KMS-11 (cell line): ENCODE data around the gene HLF.
"Not testable (repeated sequence)": the region's sequence is repeated elsewhere in the genome, so short reads cannot be mapped to it uniquely, and the experiment has no call there.

Experiments
- H2AFZ ChIP-seq: fragments of 200-600 bp; sonication (generic); 2 replicates; pipeline ENCODE4 v1.6.1; 2016; ENCODE audit warnings: antibody characterized with exemption, mixed run types, low read depth
- H3K27ac ChIP-seq: fragments of 200-600 bp; sonication (generic); 2 replicates; pipeline ENCODE4 v1.6.1; 2016; ENCODE audit warnings: mild to moderate bottlenecking, mixed run types
- H3K27me3 ChIP-seq: fragments of 200-600 bp; sonication (generic); 2 replicates; pipeline ENCODE4 v1.6.1; 2017; ENCODE audit warnings: mild to moderate bottlenecking, low read depth, mixed run types, moderate library complexity; ENCODE audit not compliant: insufficient read depth
- H3K36me3 ChIP-seq: fragments of 200-600 bp; sonication (generic); 2 replicates; pipeline ENCODE4 v1.6.1; 2017; ENCODE audit warnings: mild to moderate bottlenecking, mixed run types; ENCODE audit not compliant: insufficient read depth
- H3K4me1 ChIP-seq: fragments of 200-600 bp; sonication (generic); 2 replicates; pipeline ENCODE4 v1.6.1; 2016; ENCODE audit warnings: mild to moderate bottlenecking, low read depth, mixed run types; ENCODE audit not compliant: poor library complexity, severe bottlenecking
- H3K4me2 ChIP-seq: fragments of 200-600 bp; sonication (generic); 2 replicates; pipeline ENCODE4 v1.7.0; 2016; ENCODE audit warnings: mild to moderate bottlenecking, mixed run types
- H3K4me3 ChIP-seq: fragments of 200-600 bp; sonication (generic); IDR thresholded peaks from 2 replicates; pipeline ENCODE4 v1.6.1; 2017; ENCODE audit warnings: low read depth, low read length, mixed read lengths; ENCODE audit not compliant: insufficient read depth
- H3K79me2 ChIP-seq: fragments of 200-600 bp; sonication (generic); 2 replicates; pipeline ENCODE4 v1.6.1; 2016; ENCODE audit warnings: low read depth, mixed run types; ENCODE audit not compliant: insufficient read depth
- H3K9ac ChIP-seq: fragments of 200-600 bp; sonication (generic); 2 replicates; pipeline ENCODE4 v1.6.1; 2016; ENCODE audit warnings: mild to moderate bottlenecking, mixed run types
- H4K20me1 ChIP-seq: fragments of 200-600 bp; sonication (generic); 2 replicates; pipeline ENCODE4 v1.6.1; 2016; ENCODE audit warnings: mild to moderate bottlenecking, mixed run types; ENCODE audit not compliant: insufficient read depth
- CTCF ChIP-seq: fragments of 200-600 bp; sonication (generic); conservative IDR thresholded peaks from 2 replicates; pipeline ENCODE4 v1.6.1; 2017; ENCODE audit warnings: low read depth, mild to moderate bottlenecking, antibody characterized with exemption, low read length, moderate library complexity, mixed read lengths

HLF gene

GRCh38 chr17:55324296-55324978, 59.7 kb downstream of the HLF start:
- Histone ChIP-seq H2AFZ (no peak overlapping the region), H3K4me3 (no peak overlapping the region), H3K4me2 (no peak overlapping the region), H4K20me1 (no peaks in the 10 kb centered on the region), H3K79me2 (no peaks in the 10 kb centered on the region), H3K27me3 (no peaks in the 10 kb centered on the region), H3K4me1 (no peaks in the 10 kb centered on the region), H3K9ac (no peak overlapping the region), H3K27ac (no peak overlapping the region), H3K36me3 (no peaks in the 10 kb centered on the region)
- no peak for TF ChIP-seq CTCF

GRCh38 chr17:55325406-55325805, 60.6 kb downstream of the HLF start:
- Histone ChIP-seq H3K4me2 (no peak overlapping the region), H3K79me2 (no peaks in the 10 kb centered on the region), H2AFZ (no peak overlapping the region), H3K36me3 (no peaks in the 10 kb centered on the region), H3K27ac (no peak overlapping the region), H3K4me3 (no peak overlapping the region), H3K9ac (no peak overlapping the region), H4K20me1 (no peaks in the 10 kb centered on the region), H3K4me1 (no peaks in the 10 kb centered on the region), H3K27me3 (no peaks in the 10 kb centered on the region)
- no peak for TF ChIP-seq CTCF

GRCh38 chr17:55326030-55326429, 61.3 kb downstream of the HLF start:
- Histone ChIP-seq H2AFZ (no peak overlapping the region), H3K27ac (no peak overlapping the region), H3K4me2 (no peak overlapping the region), H3K36me3 (no peaks in the 10 kb centered on the region), H3K4me3 (no peak overlapping the region), H3K27me3 (no peaks in the 10 kb centered on the region), H4K20me1 (no peaks in the 10 kb centered on the region), H3K9ac (no peak overlapping the region), H3K4me1 (no peaks in the 10 kb centered on the region), H3K79me2 (no peaks in the 10 kb centered on the region)
- no peak for TF ChIP-seq CTCF

- no peak overlapping the region for H2AFZ ChIP-seq
These were observed 62.7 kb downstream of the HLF start for GRCh38 chr17:55327225-55328088.

GRCh38 chr17:55328514-55328913, 63.8 kb downstream of the HLF start:
- not testable (repeated sequence) for H3K4me1 ChIP-seq, H3K79me2 ChIP-seq, H3K27me3 ChIP-seq, H3K4me2 ChIP-seq, H3K9ac ChIP-seq, H3K27ac ChIP-seq, H3K4me3 ChIP-seq, H2AFZ ChIP-seq, H4K20me1 ChIP-seq, H3K36me3 ChIP-seq

More at GRCh38 chr17:55327225-55328088, 62.7 kb downstream of the HLF start:
- no peak for TF ChIP-seq CTCF
- no peak overlapping the region for H3K27ac ChIP-seq
- no peak overlapping the region for H3K4me2 ChIP-seq
- H3K4me1 ChIP-seq, result no peaks in the 10 kb centered on the region
- no peaks in the 10 kb centered on the region for H3K79me2 ChIP-seq
- no peak overlapping the region for H3K9ac ChIP-seq
- H4K20me1 ChIP-seq, result no peaks in the 10 kb centered on the region
- H3K36me3 ChIP-seq, result no peaks in the 10 kb centered on the region
- no peaks in the 10 kb centered on the region for H3K27me3 ChIP-seq
- no peak overlapping the region for H3K4me3 ChIP-seq
